T-helper 1 cell treated with Interleukin-12 subunit alpha and Interleukin-12 subunit beta and Interleukin-4 antibody, amounts not matched to agents 30 ng/mL and 1 ng/mL, for 36 hours (primary cell): ENCODE measurements around the gene OTUD6A. TPM values are rescaled to one million over a fixed set of nuclear protein-coding genes. Genes with fewer than 3 reads are reported as not detected.
"Not testable (repeated sequence)": the region's sequence is repeated elsewhere in the genome, so short reads cannot be mapped to it uniquely, and the experiment has no call there.

Source experiments
- intact Hi-C: fragments of 100-400 bp; cut with micrococcal nuclease; formaldehyde crosslinking; loops from one replicate; pipeline ENCODE4 v1.15.1; 2024
- total RNA-seq: library from RNA; stranded (reverse); gene quantifications from 2 replicates; pipeline ENCODE4 v1.2.3, GENCODE V29; 2022

The OTUD6A gene
- total RNA-seq, 1 donor from 2014 or later: not detected

GRCh38 chrX:70044541-70045245 is 17.6 kb upstream of the OTUD6A start:
- intact Hi-C loops: no loop called here

DNA sequence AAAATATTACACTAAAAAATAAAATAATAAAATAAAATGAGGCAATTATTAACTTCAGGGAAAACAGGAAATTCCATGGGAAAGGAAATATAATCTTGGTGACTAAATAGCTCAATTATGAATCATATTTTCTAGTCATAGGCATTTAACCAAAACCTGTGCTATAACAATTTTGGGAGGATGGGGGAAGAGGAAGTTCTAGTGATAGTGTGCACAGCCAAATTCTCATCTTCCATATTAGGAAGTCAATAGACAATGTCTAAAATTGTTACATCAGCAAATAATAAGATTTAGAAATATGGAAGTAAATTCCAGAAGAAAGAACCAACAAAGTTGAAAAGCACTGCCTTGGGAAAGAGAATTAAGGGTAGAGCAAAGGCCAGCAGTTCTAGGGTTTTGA is 15.3 kb upstream of the OTUD6A start:
- intact Hi-C loops: no loop called here

- intact Hi-C loops: no loop called here
Observed at GRCh38 chrX:70049406-70049805, 12.9 kb upstream of the OTUD6A start.

GRCh38 chrX:70049925-70050324 is 12.3 kb upstream of the OTUD6A start, which contains the start of gene AWAT2:
TSS of gene AWAT2 (minus strand) at chrX:70049938. CDS start at chrX:70049932, 6 bp downstream.
- intact Hi-C loops: no loop called here

- intact Hi-C loops: no loop called here
Observed at GRCh38 chrX:70052895-70053615, 9.2 kb upstream of the OTUD6A start.

GRCh38 chrX:70054391-70054790 is 7.9 kb upstream of the OTUD6A start:
- intact Hi-C loops: no loop called here

GRCh38 chrX:70062961-70063550 is 799 bp downstream of the OTUD6A start:
- intact Hi-C loops: no loop called here

DNA sequence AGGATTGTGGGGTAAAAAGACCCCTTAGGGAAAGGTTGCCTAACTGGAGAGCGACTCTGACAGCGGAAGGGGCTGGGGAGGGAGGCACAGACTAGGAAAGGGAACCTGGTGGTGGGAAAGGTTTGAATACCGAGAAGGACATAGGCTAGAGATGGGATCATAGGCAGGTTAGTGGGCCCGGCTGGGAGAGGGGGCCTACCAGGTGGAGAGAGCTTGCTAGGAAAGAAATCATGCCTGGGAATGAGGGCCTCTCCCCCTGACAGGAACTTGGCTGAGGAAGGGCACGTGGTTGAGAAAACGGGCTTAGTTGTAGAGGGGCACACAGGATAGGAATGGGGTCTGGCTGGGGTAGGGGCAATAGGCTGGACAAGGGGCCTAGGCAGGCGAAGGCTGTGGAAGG is 4.4 kb downstream of the OTUD6A start:
- intact Hi-C loops: no loop called here

- intact Hi-C loops: no loop called here
Observed at GRCh38 chrX:70079297-70079696, 17.0 kb downstream of the OTUD6A start.

- intact Hi-C loops: no loop called here
Observed at GRCh38 chrX:70079870-70080269, 17.6 kb downstream of the OTUD6A start.

- intact Hi-C loops: no loop called here
Observed at GRCh38 chrX:70082723-70083122, 20.5 kb downstream of the OTUD6A start.

DNA sequence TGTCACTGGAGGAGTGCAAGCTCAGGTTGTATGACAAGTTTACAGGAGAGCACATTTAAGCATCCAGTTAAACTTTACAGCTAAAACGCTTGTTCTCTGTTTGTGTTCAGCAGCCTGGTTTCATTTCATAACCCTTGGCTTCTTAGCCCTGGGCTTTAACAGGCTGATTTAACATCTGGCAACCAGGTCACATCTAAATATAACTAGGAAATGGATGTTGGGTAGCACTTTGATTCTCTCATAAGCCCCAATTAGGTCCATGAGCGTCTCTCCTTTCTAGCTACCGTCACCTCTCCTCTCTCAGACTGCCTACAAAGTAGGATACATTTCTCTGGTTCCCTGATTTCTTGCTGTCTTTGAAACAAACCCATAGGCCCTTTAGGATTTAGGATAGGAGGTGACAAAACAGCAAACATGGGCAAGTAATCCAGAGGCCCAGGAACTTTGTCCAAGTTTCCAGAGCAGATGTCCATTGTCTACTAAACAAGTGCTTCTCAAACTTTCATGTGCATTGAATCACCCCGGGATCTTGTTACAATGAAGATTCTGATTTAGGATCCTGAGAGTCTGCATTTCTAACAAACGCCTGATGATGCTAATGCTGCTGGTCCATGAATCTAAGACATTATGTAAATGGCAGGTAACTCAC is 22.5 kb downstream of the OTUD6A start:
- intact Hi-C loops: no loop called here

DNA sequence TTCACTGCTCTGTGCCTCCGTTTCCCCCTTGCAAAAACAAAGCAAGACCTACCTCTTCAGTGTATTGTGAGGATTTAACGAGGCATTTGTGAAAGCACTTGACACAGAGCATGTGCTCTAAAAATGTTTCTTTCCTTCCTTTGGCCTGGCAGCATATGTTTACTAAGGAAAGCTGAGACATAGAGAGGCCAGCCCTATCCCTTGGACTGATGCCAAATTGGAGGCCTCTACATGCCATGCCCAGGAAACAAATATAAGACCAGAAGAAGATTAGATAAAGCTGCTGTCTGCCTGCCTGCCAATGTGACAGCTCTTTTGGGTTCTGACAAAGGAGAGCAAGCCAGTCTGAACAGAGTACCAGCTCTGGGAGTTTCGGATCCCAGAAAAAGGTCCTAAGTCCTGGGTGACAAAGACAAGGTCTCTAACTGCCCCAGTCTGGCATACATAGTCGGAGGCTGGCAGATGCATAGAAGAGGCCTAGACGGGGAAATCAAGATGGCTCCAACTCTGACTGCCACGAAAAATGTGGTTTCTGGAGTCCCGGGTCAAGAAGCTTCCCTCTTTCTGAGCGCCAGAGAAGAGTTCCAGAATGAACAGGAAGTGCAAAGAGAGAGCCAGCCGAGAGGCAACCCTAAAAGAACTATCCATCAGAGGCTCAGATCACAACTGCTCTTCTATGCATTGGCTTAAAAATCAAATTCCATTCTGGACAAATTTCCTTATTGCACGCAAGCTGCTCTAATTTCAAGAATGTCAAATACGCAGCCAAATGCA is 25.8 kb downstream of the OTUD6A start:
- intact Hi-C loops: no loop called here

GRCh38 chrX:70088751-70089150 is 26.5 kb downstream of the OTUD6A start:
- intact Hi-C loops: no loop called here

- intact Hi-C loops: loop anchor here (10.0 kb wide), 1 partner anchor 1355 kb away; no protein-coding TSS in a partner anchor
Observed at GRCh38 chrX:70089604-70090297, 27.5 kb downstream of the OTUD6A start.

DNA sequence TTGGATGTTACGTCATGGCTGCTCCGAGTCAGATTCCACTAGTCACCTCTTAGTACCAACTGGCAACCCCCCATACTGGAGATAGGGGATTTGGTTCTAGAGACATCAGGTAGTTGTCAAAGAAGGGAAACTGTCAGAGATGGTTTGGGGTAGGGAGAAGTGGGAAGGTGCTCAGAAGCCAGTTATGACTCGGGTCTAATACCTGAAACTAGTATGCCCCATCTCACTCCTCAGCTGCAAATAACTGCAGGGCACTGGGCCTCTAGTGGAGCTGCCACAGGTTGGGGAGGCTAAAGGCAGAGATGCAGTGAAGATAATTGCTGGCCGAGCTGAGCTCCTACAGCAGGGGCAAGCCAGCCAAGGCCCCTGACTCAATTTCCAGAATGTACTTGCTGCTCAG is 30.0 kb downstream of the OTUD6A start:
- intact Hi-C loops: loop anchor here (10.0 kb wide), 1 partner anchor 1357 kb away; no protein-coding TSS in a partner anchor

DNA sequence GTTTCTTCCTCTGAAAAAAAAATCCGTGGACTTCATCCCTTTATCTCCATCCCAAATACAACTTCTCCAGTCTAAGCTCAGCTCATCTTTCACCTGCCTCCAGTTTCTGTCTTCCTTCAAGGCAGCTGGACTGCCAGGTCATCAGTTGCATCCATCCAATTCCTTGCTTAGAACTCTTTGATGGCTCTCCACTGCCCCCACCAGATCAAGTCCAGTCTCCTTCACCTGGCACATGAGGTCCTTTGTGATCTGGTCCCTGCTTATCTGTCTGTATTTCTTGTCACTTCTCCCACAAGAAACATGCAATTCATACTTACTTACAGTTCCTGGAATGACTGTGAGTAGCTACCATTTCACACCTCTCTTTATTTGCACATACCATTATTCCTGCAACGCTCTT is 33.8 kb downstream of the OTUD6A start:
- intact Hi-C loops: loop anchor here (1.0 to 10.0 kb wide), 7 partner anchors 37 to 1361 kb away; partner anchors contain the start of genes EDA and IGBP1

- intact Hi-C loops: no loop called here
Observed at GRCh38 chrX:70105229-70105628, 43.0 kb downstream of the OTUD6A start.

GRCh38 chrX:70111436-70112026 is 49.3 kb downstream of the OTUD6A start:
- intact Hi-C loops: not testable (repeated sequence)
